HG03571 (cell line): Measurements from ENCODE around the gene ILRUN.
"Not testable (repeated sequence)": the region's sequence is repeated elsewhere in the genome, so short reads cannot be mapped to it uniquely, and the experiment has no call there.

Experiments
- ATAC-seq: cut with Tn5 transposase; IDR thresholded peaks from one replicate; pipeline ENCODE4 v1.9.1; 2021; ENCODE audit not compliant: unreplicated experiment

Gene ILRUN

DNA sequence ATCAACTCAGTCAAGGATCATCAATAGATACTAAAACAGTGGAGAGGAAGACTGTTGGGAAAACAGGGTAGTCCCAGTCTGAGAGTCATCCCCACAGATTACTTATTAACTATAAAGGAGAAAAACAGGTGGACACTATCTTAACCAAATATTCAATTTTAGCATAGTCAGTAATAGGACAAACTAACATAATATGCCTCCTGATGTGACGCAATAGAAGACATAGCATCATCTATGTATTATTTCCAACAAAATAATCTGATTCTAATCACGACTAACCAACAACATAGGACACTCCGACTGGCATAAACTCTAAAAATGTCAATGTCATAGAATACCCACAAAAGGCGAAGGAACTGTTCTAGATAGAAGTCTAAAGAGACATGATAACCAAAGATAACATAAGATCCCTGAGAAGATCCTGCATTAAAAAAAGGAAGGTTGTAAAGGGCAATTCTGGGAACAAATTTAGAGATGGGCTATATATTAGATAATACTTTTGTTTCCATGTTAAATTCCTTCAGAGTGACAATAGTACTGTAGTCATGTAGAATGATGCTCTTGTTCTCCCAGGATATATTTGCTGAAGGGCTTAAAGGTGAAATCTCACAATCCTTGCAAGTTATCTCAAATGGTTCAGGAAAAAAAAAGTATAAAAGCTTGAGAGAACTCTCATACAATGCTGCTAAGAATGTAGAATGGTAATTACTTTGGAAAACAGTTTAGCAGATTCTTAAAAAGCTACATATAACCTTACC is 28.9 kb downstream of the ILRUN start:
- ATAC-seq, result no peak

DNA sequence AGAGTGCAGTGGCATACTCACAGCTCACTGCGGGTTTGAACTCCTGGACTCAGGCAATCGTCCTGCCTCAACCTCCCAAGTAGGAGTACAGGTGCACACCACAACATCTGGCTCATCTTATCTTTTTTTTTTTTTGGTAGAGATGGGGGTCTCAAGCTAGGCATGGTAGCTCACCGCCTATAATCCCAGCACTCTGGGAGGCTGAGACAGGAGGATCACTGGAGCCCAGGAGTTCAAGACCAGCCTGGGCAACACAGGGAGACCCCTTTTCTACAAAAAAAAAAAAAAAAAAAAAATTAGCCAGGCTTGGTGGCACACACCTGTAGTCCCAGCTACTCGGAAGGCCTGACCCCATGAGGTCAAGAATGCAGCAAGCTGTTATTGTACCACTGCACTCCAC is 31.5 kb downstream of the ILRUN start:
- no peak for ATAC-seq

DNA sequence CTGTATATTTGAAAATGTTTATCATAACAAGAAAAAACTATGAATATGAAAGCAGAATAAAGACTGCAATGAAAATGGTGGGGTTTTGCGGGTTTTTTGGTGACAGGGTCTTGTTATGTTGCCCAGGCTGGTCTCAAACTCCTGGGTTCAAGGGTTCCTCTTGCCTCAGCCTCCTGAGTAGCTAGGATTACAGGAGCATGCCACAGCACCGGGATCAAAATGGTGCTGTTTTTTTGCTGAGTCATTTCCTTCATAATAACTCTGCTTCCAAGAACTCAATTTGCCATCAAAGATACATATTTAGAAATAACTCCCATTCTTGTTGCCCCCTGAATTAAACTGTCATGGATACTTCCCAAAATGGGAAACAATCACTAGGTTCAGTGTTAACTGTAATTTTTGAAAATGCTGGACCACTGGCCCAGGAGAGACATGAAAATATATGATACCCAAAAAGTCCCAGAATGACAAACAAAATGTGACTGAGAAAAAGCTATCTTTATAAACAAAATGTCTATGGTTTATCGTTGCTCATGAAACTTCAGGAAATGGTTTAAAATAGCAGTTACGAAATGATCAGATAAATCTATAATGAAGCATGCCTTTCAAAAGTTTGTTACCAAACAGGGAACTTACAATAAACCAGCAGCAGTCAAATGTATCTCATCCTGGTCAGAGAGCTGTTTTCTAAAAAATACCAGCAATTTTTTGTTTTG is 32.2 kb downstream of the ILRUN start:
- no peak for ATAC-seq

DNA sequence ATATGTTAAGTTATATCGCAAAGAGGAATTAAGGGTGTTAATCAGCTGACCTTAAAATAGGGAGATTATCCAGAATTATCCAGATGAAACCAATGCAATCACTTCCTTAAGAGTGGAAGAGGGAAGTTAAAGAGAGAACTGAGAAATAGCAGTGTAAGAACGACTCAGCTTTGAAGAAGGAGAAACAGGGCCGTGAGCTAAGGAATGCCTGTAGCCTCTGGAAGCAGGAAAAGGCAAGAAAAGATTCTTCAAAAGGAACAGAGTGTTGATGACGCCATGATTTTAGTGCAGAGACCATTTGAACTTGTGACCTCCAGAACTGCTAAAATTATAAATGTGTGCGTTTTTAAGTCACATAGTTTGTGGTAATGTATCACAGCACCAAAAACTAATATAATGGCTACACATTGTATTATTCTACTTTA is 32.7 kb downstream of the ILRUN start:
- no peak for ATAC-seq

DNA sequence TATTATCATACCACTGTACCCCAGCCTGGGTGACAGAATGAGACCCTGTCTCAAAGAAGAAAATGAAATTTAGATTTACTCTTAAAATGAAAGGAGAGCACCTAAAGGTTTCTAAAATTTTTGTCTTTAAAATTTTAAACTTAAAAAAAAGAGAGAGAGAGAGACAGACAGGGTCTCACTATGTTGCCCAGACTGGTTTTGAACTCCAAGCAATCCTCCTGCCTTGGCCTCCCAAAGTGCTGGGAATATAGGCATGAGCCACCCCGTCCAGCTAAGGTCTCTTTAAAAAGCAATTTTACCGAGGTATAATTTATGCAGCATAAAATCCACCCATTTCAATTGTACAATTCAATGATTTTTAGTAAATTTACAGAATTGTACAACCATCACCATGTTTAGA is 33.2 kb downstream of the ILRUN start:
- no peak for ATAC-seq

DNA sequence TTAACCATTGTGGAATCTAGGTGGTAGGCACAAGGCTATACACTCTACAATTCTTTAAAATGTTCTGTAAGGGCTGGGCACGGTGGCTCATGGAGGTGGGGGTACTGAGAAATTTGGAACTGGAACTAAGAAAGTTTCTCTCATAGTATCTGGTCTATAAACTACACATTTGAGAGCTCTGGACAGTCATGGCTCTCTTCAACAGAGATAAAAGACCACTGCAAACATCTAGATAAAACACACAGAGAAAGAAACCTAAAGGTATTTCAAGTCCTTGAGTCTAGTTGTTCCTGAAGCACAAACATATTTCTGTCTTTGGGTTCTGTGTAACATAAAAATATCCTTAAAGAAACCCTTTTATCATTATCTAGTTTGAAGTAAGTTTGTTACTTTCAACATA is 35.2 kb downstream of the ILRUN start:
- ATAC-seq, result no peak

DNA sequence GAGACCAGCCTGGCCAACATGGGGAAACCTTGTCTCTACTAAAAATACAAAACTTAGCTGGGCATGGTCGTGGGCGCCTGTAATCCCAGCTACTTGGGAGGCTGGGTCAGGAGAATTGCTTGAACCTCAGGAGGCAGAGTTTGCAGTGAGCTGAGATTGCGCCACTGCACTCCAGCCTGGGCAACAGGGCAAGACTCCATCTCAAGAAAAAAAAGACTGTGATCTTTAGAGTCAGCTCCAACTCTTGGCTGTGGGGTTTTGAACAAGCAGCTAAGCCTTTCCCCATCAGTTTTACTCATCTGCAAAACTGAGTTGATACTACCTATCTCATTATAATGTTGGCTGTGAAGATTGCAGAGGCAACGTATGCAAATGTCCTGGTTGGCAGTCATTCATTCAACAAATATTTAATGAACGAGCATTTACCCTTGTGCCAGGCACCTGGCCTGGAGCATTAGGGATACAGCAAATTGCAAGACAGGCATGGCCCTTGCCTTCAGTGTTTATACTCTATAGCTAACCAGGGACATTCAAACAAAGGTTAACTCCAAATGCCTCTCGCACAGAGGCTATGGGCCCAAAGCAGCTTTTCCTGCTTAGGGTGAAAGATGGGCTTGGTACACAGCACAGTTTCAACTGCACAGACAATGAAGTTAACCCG is 37.8 kb downstream of the ILRUN start:
- ATAC-seq, result no peak

DNA sequence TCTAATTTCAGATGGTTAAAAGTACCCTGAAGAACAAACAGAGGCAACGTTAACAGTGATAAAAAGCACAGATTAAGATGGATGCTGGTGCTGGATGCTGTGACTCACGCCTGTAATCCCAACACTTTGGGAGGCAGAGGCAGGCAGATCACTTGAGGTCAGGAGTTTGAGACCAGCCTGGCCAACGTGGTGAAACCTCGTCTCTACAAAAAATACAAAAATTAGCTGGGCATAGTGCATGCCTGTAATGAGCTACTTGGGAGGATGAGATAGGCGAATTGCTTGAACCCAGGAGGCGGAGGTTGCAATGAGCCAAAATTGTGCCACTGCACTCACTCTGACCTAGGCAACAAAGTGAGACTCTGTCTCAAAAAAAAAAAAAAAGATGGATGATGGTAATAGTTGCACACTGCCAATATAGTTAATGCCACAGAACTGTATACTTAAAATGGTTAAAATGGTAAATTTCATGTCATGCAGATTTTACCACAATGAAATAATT is 38.5 kb downstream of the ILRUN start:
- not testable (repeated sequence) for ATAC-seq

DNA sequence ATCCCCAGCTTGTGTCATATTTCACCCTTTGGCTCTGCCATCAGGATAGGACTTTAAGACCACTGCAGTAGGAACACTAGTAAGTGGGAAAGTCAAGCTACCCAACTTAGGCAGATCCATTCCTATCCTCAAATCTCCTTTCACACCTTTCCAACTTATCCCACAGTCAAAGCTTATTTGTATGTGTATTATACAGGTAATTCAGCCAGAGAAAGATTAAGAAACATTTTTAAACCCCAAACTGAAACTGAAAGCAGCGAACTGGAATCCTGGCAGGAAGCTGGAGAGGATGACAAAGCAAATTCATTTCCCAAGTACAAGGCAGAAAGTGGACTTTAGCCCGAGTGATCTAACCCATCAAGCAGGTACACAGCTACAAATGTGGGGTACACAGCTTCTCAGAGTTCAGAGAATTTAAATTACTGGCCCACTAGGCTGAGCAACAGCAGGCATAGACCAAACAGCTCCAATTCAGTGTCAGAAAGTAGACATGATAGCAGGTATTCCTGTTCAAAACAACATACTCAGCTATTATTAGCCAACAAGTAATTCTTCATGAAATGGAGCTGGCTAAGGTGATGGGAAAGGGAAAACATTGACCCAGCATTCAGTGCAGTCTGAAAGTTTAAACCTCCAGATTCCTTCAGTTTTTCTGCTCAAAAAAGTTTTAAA is 39.1 kb downstream of the ILRUN start:
- ATAC-seq, result no peak

DNA sequence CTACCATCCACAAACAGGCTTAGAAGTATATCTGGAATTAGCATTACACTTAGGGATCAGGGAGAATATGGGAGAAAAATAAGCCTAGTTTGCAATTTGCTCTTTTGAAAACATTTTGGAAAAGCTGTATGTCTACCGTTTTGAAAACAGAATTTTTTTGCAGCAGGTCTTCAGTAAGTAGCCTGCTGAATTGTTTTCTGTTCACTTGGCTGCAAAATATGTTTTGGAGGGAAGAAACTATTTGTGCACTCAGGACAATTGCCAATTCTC is 39.6 kb downstream of the ILRUN start:
- ATAC-seq, result no peak

DNA sequence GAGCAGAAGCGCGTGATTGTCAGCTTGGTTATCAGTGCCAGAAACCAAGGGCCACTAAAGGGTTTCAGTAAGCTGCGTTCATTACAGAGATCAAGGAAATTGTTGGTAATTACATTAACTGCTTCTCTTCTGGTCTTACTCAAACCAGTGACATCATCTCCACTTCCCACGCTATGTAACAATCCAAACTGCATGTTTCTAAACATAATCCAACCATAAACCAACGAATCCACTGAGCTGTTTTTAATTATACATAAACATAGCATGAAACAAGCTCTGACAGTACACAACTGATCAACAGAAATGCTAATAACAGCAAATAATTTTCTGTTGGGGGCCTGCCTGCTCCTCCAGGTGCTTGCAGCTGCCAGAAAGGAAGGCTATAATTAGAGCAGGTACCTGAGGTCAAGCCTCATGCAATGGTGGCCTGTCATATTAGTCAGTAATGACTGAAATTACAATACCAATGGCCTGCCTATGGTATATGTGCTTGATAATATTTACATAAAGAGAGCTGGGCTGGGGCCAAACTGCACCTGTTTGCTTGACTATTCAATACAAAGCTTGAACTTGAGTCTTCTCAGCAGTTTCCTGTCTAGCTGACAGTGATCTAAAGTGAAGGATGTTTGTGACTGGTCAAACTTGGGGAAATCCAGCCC is 40.1 kb downstream of the ILRUN start:
- ATAC-seq, result peak; percentile 88

DNA sequence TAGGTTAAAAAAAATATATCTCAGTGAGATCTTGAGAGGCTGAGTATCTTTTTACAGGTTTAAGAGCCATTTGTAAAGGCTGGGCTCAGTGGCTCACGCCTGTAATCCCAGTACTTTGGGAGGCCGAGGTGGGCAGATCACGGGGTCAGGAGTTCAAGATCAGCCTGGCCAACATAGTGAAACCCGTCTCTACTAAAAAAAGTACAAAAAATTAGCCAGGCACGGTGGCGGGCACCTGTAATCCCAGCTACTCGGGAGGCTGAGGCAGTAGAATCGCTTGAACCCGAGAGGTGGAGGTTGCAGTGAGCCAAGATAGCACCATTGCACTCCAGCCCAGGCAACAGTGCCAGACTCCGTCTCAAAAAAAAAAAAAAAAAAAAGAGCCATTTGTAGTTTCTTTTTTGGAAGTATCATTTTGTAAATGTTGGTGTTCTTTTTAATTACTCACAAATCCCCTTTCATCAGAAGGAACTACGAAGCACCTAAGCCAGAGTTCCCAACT is 40.6 kb downstream of the ILRUN start:
- not testable (repeated sequence) for ATAC-seq

DNA sequence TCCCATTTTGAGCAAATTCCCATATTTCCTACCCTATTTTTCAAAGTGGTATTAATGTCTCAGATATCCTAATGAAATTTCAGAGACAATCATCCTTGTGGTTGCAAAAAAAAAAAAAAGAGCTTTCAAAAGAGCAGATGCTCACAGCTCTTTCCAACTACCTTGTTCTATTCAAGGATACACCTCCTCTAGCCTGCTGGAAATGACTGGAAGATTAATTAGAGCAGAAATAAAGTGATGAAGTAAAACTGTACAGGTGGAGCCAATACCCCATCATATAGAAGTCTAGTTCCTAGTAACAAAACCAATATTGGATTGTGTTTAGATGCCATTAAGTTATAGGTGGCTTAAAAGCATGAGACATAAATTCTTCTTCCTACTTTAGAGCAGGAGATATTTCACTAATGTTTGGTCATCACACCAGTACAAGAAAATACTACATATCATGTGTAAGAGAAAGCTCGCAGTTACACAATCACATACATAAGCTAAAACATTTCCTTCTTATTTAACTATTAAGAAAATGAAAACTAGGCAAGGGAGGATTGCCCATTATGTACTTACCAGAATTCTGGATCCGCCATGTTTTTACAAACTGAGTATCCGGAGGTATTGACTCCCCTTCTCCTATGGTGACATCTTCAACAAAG is 42.4 kb downstream of the ILRUN start:
- ATAC-seq, result no peak

DNA sequence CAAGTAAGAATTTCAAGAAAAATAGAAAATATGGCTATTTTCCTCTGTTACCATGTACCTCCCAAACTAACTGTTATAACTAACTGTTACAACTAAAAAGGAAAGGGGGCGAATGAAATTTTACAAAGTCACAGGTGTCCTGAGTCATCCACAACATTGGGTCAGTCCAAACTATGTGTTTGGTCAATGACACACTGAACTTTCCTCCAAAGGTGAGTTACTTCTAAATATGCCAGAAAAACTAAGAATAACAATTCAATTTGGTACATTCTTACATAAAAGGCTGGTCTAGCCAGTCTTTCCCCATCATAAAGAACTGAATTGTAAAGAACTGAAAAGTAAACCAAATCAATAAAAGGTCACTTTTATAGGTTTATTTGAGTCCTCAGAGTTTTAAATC is 44.3 kb downstream of the ILRUN start:
- no peak for ATAC-seq

DNA sequence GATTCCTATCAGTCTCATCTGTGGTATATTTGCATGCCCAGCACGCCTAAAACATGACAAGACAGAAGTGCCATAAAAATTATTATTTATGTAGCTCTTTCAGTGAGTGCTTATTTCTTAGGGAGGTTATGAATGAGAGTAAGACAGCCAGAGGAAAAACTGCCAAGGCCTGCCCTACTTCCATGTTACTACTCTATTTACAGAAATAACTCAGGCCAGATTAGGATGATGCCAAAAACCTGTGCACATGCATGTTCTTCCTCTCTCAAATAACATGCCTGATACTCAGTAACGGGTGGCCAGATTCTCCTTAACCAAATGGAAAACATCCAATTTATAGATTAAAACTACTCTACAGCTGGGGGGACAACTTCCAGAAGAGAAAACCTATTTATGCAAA is 45.7 kb downstream of the ILRUN start:
- ATAC-seq, result no peak

DNA sequence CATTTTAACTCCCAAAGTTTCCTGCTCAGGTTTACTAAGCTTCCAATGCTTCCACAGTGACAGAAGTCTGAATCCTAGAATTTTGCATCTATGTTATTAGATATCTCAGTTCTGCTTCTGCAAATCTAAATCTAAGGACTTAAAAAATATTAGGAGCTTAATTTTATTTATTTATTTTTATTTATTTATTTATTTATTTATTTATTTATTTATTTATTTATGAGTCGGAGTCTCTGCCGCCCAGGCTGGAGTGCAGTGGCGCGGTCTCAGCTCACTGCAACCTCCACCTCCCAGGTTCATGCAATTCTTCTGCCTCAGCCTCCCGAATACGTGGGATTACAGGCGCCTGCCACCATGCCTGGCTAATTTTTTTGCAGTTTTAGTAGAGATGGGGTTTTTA is 46.3 kb downstream of the ILRUN start:
- not testable (repeated sequence) for ATAC-seq

DNA sequence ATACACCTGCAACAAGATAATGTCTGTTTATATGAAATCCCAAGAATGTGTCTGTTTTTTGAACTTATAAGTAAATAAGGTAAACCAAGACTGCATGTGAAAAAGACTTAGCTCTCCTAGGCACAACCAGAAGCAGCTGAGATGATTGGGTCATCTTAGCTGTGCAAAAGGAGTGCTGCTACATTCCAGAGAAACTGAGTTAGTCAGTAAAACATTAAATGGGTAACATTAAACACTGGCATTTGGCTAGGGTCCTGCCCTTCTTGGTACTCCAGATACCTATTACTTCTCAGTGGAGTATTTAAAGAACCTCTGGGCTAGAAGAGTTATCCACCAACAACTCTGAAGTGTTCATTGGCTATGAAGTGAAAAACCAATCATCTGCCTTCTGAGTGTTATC is 47.8 kb downstream of the ILRUN start:
- ATAC-seq, result no peak
